ENCODE data around the gene TMPO.

Gene TMPO

DNA sequence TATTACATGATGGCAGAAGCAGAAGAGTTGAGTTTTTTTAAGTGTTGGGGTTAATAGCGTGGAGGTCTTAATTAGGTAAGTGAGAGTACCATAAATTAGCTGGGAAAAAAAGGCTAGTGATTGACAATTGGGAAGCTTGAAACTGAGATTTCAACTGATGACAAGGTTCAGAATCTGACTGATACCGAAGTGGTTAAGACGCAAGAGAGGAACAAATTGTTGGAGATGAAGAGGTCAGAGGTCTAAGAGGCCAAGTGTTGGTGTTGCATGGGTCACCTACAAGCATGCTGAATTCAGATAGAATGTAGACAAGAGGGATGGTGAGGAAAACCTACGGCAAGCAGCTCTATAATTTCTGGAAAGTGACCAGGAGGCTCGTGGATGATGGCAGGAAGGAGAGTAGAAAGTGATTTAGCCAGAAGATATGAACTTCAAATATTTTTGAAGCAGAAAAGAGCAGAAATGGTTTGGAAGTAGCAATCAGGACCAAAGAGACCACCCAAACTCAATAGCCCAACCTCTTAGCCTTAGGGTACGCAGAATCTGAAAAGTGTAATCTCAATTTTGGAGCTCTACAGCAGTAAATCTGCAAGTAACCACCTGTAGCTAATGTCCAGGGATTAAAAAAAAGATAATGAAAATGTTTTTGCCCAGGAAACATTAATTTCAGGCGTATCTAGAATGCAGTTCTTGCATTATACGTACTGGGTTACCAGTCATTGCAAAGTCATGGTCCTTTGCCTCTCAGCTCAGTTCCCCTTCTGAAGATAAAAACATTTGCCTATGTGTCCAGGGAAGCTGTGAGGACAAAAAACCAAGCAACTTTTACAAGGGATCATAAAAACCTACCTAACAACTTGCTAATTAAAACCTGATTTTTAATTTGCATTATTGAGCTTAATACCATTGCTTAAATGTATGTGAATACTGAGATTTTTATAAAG is 1.7 kb upstream of the TMPO start:
- no peak for TF ChIP-seq CTCF (conservative IDR thresholded peaks at IDR 0.05; ENCODE audit: low read depth, low read length)
- H3K27me3 ChIP-seq (ENCODE audit: insufficient read depth, low read depth), result no peaks in the 10 kb centered on the region
- peak overlapping the region; percentile 99 for H3K27ac ChIP-seq
- H3K4me1 ChIP-seq (ENCODE audit: low read depth, poor library complexity, severe bottlenecking), result peaks cover 21% of the 10 kb centered on the region
- no peak overlapping the region for H3K4me3 ChIP-seq (IDR thresholded peaks at IDR 0.05; ENCODE audit: insufficient read depth, low read depth, low read length)
- H2AFZ ChIP-seq (ENCODE audit: low read depth), result no peak overlapping the region
- peak overlapping the region; percentile 72 for H3K4me2 ChIP-seq
- H3K79me2 ChIP-seq (ENCODE audit: insufficient read depth, low read depth), result peaks cover 44% of the 10 kb centered on the region
- H4K20me1 ChIP-seq (ENCODE audit: insufficient read depth), result no peaks in the 10 kb centered on the region
- no peaks in the 10 kb centered on the region for H3K36me3 ChIP-seq (ENCODE audit: insufficient read depth)
- peak overlapping the region; percentile 97; the same call in 1 of the 2 replicates for H3K9ac ChIP-seq

GRCh38 chr12:98514982-98515286 is 456 bp upstream of the TMPO start:
- Histone ChIP-seq H4K20me1 (ENCODE audit: insufficient read depth) (0 out of 2 replicates have a peak, but pooled peaks cover 5% of the 10 kb centered on the region), H3K9ac (peak overlapping the region; percentile 97), H3K4me3 (IDR thresholded peaks at IDR 0.05; ENCODE audit: insufficient read depth, low read depth, low read length) (no peak overlapping the region), H2AFZ (ENCODE audit: low read depth) (peak overlapping the region; percentile 31; the same call in 1 of the 2 replicates), H3K4me1 (ENCODE audit: low read depth, poor library complexity, severe bottlenecking) (peaks cover 27% of the 10 kb centered on the region), H3K27me3 (ENCODE audit: insufficient read depth, low read depth) (no peaks in the 10 kb centered on the region), H3K4me2 (peak overlapping the region; percentile 72), H3K36me3 (ENCODE audit: insufficient read depth) (no peaks in the 10 kb centered on the region), H3K79me2 (ENCODE audit: insufficient read depth, low read depth) (peaks cover 57% of the 10 kb centered on the region), H3K27ac (peak overlapping the region; percentile 99)
- TF ChIP-seq CTCF (conservative IDR thresholded peaks at IDR 0.05; ENCODE audit: low read depth, low read length), result no peak

DNA sequence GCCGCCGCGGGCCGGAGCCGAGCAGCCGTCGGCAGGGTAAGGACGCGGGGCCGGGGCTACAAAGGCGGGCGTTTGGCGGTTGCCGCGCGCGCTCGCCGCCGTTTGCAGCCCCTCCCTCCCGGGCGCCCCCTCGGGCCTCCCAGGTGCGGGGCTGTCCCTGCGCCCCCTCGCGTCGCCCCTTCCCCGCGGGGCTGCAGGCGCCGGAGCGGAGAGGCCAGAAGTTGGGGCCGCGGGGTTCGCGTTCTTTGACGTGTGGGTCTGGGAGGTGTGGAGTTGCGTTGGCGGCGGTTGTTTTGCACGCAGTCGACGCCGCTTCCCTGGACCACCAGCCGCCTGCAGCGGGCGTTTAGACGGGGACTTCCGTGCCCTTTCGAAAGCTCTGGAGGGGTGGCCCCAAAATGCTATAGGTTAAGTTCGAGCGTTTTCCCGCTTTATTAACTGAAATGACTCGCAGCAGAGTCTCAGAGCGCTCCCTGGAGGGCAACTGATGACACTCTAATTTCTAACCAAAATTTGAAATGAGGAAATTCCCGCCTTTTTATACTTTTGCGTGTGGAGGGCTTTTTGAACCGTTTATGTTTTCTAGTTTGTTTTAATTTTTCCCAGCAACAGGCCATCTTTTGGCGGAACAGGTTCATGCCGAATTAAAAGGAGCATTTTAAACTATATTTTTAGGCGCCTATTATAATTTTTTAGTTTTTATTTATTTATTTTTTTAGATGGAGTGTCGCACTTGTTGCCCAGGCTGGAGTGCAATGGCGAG is 902 bp downstream of the TMPO start:
- peak; percentile 64 for TF ChIP-seq CTCF (conservative IDR thresholded peaks at IDR 0.05; ENCODE audit: low read depth, low read length)
- H2AFZ ChIP-seq (ENCODE audit: low read depth), result peak overlapping the region; percentile 21

GRCh38 chr12:98519257-98519907 is 4.0 kb downstream of the TMPO start:
- no peak overlapping the region for H3K4me2 ChIP-seq
- no peak overlapping the region for H3K4me3 ChIP-seq (IDR thresholded peaks at IDR 0.05; ENCODE audit: insufficient read depth, low read depth, low read length)
- H3K36me3 ChIP-seq (ENCODE audit: insufficient read depth), result 0 out of 2 replicates have a peak, but pooled peaks cover 3% of the 10 kb centered on the region
- no peaks in the 10 kb centered on the region for H3K27me3 ChIP-seq (ENCODE audit: insufficient read depth, low read depth)
- H4K20me1 ChIP-seq (ENCODE audit: insufficient read depth), result peaks cover 24% of the 10 kb centered on the region; the same call in 1 of the 2 replicates
- no peak overlapping the region for H3K27ac ChIP-seq
- H2AFZ ChIP-seq (ENCODE audit: low read depth), result no peak overlapping the region
- H3K9ac ChIP-seq, result no peak overlapping the region
- TF ChIP-seq CTCF (conservative IDR thresholded peaks at IDR 0.05; ENCODE audit: low read depth, low read length), result no peak
- peaks cover 85% of the 10 kb centered on the region for H3K79me2 ChIP-seq (ENCODE audit: insufficient read depth, low read depth)
- peaks cover 25% of the 10 kb centered on the region for H3K4me1 ChIP-seq (ENCODE audit: low read depth, poor library complexity, severe bottlenecking)

More for the DNA sequence above, 902 bp downstream of the TMPO start:
- H3K4me3 ChIP-seq (IDR thresholded peaks at IDR 0.05; ENCODE audit: insufficient read depth, low read depth, low read length), result no peak overlapping the region
- no peaks in the 10 kb centered on the region for H3K27me3 ChIP-seq (ENCODE audit: insufficient read depth, low read depth)
- peak overlapping the region; percentile 97 for H3K9ac ChIP-seq
- peaks cover 34% of the 10 kb centered on the region for H3K4me1 ChIP-seq (ENCODE audit: low read depth, poor library complexity, severe bottlenecking)
- H3K36me3 ChIP-seq (ENCODE audit: insufficient read depth), result no peaks in the 10 kb centered on the region
- peak overlapping the region; percentile 85 for H3K4me2 ChIP-seq
- H3K27ac ChIP-seq, result peak overlapping the region; percentile 99
- 0 out of 2 replicates have a peak, but pooled peaks cover 5% of the 10 kb centered on the region for H4K20me1 ChIP-seq (ENCODE audit: insufficient read depth)
- H3K79me2 ChIP-seq (ENCODE audit: insufficient read depth, low read depth), result peaks cover 70% of the 10 kb centered on the region

All from KMS-11 (cell line).